B cell (primary cell): Measurements from ENCODE around the gene SLC7A6OS. TPM values are rescaled to one million over a fixed set of nuclear protein-coding genes. Genes with fewer than 3 reads are reported as not detected.

ENCODE experiments used
- ATAC-seq: fragments of 200-7000 bp; cut with Tn5 transposase; one replicate; pipeline ENCODE4 v1.10.0; 2021; ENCODE audit warnings: low read depth, mild to moderate bottlenecking, moderate number of reproducible peaks, moderate library complexity
- CTCF ChIA-PET: fragments of 350-600 bp; sonication (Branson Sonifier 250); formaldehyde crosslinking; loops from one replicate; lab custom pipeline; 2021; ENCODE audit warnings: antibody characterized with exemption, inconsistent platforms; lab: Charles Lee
- POLR2A ChIA-PET: fragments of 350-600 bp; sonication (Branson Sonifier 250); formaldehyde crosslinking; loops from one replicate; lab custom pipeline; 2021; ENCODE audit warnings: antibody characterized with exemption; lab: Charles Lee
- DNase-seq: peaks from one replicate; pipeline ENCODE4 v3.0.0; 2013
- H2AFZ ChIP-seq: 2 replicates; pipeline ENCODE4 v1.6.1; 2012; ENCODE audit warnings: mild to moderate bottlenecking, low read depth, low read length; ENCODE audit not compliant: insufficient read depth, poor library complexity, severe bottlenecking
- H3K27ac ChIP-seq, 2 donors: 1 replicate in 1 of 2; 2 replicates in 1 of 2; pipeline ENCODE4 v1.5.1; 2012 to 2013; ENCODE audit warnings: low read length in 2 of 2, mild to moderate bottlenecking in 2 of 2, moderate library complexity in 1 of 2
- H3K27me3 ChIP-seq, 4 experiments: fragments of 200-600 bp in 1 of 4; sonication (generic) in 1 of 4; replicated peaks in 1 of 4; 1 replicate in 2 of 4; 2 replicates in 2 of 4; pipeline versions ENCODE4 v1.6.1 to v1.7.0; 2013 to 2016; ENCODE audit warnings: low read length in 3 of 4, mild to moderate bottlenecking in 2 of 4, mixed read lengths in 1 of 4, moderate library complexity in 1 of 4; ENCODE audit not compliant: insufficient read depth in 4 of 4, control insufficient read depth in 3 of 4; ENCODE audit errors: control extremely low read depth in 1 of 4
- H3K36me3 ChIP-seq, 2 experiments: replicated peaks in 1 of 2; 1 replicate in 1 of 2; 2 replicates in 1 of 2; pipeline versions ENCODE4 v1.6.1 to v1.7.1; 2013; ENCODE audit warnings: low read length in 1 of 2; ENCODE audit not compliant: insufficient read depth in 2 of 2, control insufficient read depth in 1 of 2; ENCODE audit errors: control extremely low read depth in 1 of 2, extremely low read depth in 1 of 2
- H3K4me1 ChIP-seq, 2 donors: fragments of 200-600 bp in 1 of 2; sonication (generic) in 1 of 2; 1 replicate in 1 of 2; 2 replicates in 1 of 2; pipeline versions ENCODE4 v1.5.1 to v1.6.1; 2013 to 2017; ENCODE audit warnings: low read length in 2 of 2; ENCODE audit not compliant: control insufficient read depth in 2 of 2, insufficient read depth in 2 of 2
- H3K4me2 ChIP-seq: replicated peaks from 2 replicates; pipeline ENCODE3; 2012; ENCODE audit warnings: mild to moderate bottlenecking, low read depth, low read length; ENCODE audit not compliant: poor library complexity, severe bottlenecking
- H3K4me3 ChIP-seq, 5 experiments: fragments of 200-600 bp in 1 of 5; sonication (generic) in 1 of 5; 1 replicate in 3 of 5; 2 replicates in 2 of 5; pipeline versions ENCODE4 v1.5.1 to v1.7.0; 2011 to 2016; ENCODE audit warnings: low read length in 4 of 5, mild to moderate bottlenecking in 4 of 5, low read depth in 2 of 5, control low read depth in 1 of 5, moderate library complexity in 1 of 5; ENCODE audit not compliant: insufficient read depth in 1 of 5; ENCODE audit errors: control extremely low read depth in 1 of 5, extremely low read depth in 1 of 5
- H3K79me2 ChIP-seq: fragments of 200-600 bp; sonication (generic); one replicate; pipeline ENCODE4 v1.6.0; 2016; ENCODE audit warnings: low read length; ENCODE audit not compliant: control insufficient read depth, insufficient read depth
- H3K9ac ChIP-seq: fragments of 200-600 bp; sonication (generic); 2 replicates; pipeline ENCODE4 v1.6.1; 2017; ENCODE audit warnings: mild to moderate bottlenecking, low read length, moderate library complexity
- H3K9me3 ChIP-seq, 3 donors: one replicate each; pipeline versions ENCODE4 v1.6.1 to v1.7.1; 2013; ENCODE audit warnings: low read length in 2 of 3; ENCODE audit not compliant: control insufficient read depth in 2 of 3, insufficient read depth in 1 of 3; ENCODE audit errors: control extremely low read depth in 1 of 3
- H4K20me1 ChIP-seq: 2 replicates; pipeline ENCODE4 v1.6.0; 2012; ENCODE audit warnings: mild to moderate bottlenecking, low read length; ENCODE audit not compliant: insufficient read depth, control insufficient read depth, poor library complexity, severe bottlenecking
- H3K27ac Mint-ChIP-seq: one replicate; pipeline ENCODE4 v1.8.0; 2021; ENCODE audit warnings: mixed read lengths
- H3K27me3 Mint-ChIP-seq: one replicate; pipeline ENCODE4 v1.8.0; 2021; ENCODE audit warnings: mixed read lengths
- H3K4me1 Mint-ChIP-seq: one replicate; pipeline ENCODE4 v1.8.0; 2021; ENCODE audit warnings: mixed read lengths
- H3K4me3 Mint-ChIP-seq: one replicate; pipeline ENCODE4 v1.8.0; 2021; ENCODE audit warnings: mixed read lengths
- H3K9me3 Mint-ChIP-seq: one replicate; pipeline ENCODE4 v1.8.0; 2022; ENCODE audit warnings: mixed read lengths; ENCODE audit not compliant: insufficient read depth
- CTCF ChIP-seq: fragments of 200-600 bp; IDR thresholded peaks from one replicate; pipeline ENCODE4 v1.8.0; 2022; ENCODE audit warnings: antibody characterized with exemption, mild to moderate bottlenecking
- EZH2 ChIP-seq: IDR thresholded peaks from 2 replicates; pipeline ENCODE4 v1.6.1; 2012; ENCODE audit warnings: borderline replicate concordance, low read depth, mild to moderate bottlenecking, moderate library complexity, low read length; ENCODE audit not compliant: insufficient read depth, poor library complexity, severe bottlenecking
- WGBS: methylation state at CpG from one replicate; pipeline ENCODE4 v1.1.5; 2013; ENCODE audit warnings: missing lambda C conversion rate; ENCODE audit not compliant: insufficient coverage; 5-methylcytosine and 5-hydroxymethylcytosine counted together
- intact Hi-C: fragments of 100-400 bp; cut with micrococcal nuclease; formaldehyde crosslinking; loops from one replicate; pipeline ENCODE4 v1.10.0; 2022
- polyA plus RNA-seq: library from polyadenylated mRNA; depleted of rRNA; stranded (reverse); fragments of >200 nt; gene quantifications from 2 replicates; pipeline ENCODE4 v1.2.3, GENCODE V29; 2012
- total RNA-seq, 2 donors: library from RNA; stranded (reverse); fragments of 120-200 nt in 1 of 2; gene quantifications; 1 replicate in 1 of 2; 2 replicates in 1 of 2; pipeline versions ENCODE4 v1.2.3 to v1.2.4, GENCODE V29; 2013 to 2022

Gene SLC7A6OS
- total and polyA plus RNA-seq, 2 donors (not counting 1 experiment from before 2014, with no cell fraction given) = 9.9 to 54.1 TPM

DNA sequence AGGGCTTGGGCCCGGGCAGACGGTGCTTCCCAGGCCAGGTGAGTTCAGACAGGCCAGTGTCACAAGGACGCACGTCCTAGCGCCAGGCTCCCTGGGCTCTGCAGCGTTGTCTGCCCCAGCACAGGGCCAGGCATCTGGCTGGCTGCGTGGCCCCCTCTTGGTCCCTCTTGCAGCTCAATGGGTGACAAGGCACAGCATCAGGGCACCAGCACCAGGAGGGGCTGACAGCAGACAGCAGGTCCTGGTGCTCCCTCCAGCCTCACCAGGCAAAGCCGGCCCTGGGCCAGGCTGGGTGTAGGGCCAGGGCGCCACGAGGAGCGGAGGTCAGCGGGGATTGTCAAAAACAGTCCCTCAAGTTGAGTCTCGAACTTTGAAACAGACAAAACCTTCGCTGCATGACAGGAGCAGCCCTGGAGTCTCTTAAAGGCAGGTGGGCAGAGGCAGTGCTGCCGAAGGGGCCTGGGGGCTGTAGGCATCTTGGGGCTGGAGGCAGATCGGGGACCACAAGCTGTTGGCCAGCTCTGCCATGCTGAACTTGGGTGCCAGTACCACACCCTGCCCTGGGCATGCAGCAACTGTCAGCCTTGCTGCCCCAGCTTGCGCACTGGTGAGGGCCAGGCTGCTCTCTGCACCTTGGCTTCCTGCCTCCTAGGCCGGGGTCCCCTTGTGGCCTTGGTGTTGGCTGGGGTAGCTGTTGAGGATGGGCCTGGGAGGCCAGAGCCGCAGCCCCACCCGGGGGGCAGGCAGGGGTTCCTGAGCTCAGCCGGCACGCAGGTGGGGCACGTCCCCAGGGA, 48.8 kb upstream of the SLC7A6OS start:
- H3K4me1 Mint-ChIP-seq = peaks cover 21% of the 10 kb centered on the region
- Histone ChIP-seq H3K4me3 (no peak overlapping the region), H3K9ac (no peak overlapping the region), H3K4me2 (no peak overlapping the region), H3K4me1 (peaks cover 15 to 20% of the 10 kb centered on the region in 2 donors), H3K27me3 (no peaks in the 10 kb centered on the region), H4K20me1 (peaks cover 8% of the 10 kb centered on the region), H3K36me3 (peaks cover 0 to 29% of the 10 kb centered on the region in 2 experiments), H3K79me2 (no peaks in the 10 kb centered on the region), H3K9me3 (peaks cover 0 to 3% (median 0%) of the 10 kb centered on the region in 3 donors), H3K27ac (no peak overlapping the region), H2AFZ (no peak overlapping the region)
- no peaks in the 10 kb centered on the region for H3K9me3 Mint-ChIP-seq
- 90% methylated on average over 21 of the region's 23 CpGs for WGBS
- ATAC-seq (no peak), DNase-seq (no peak)
- CTCF ChIA-PET = interaction anchor here (1.4 kb wide), 1 partner anchor 151 kb away, joined by 4 read pairs; no protein-coding TSS in a partner anchor
- POLR2A ChIA-PET = no interaction called here
- H3K27ac Mint-ChIP-seq = no peak overlapping the region
- H3K27me3 Mint-ChIP-seq = no peaks in the 10 kb centered on the region
- intact Hi-C loops = no loop called here
- no peak overlapping the region for H3K4me3 Mint-ChIP-seq
- TF ChIP-seq CTCF (no peak), EZH2 (no peak)

GRCh38 chr16:68358951-68359350, 48.2 kb upstream of the SLC7A6OS start:
- H3K9me3 Mint-ChIP-seq = no peaks in the 10 kb centered on the region
- POLR2A ChIA-PET = no interaction called here
- Histone ChIP-seq H3K4me1 (peaks cover 15 to 18% of the 10 kb centered on the region in 2 donors), H4K20me1 (peaks cover 8% of the 10 kb centered on the region), H3K27me3 (no peaks in the 10 kb centered on the region), H3K9me3 (peaks cover 0 to 3% (median 0%) of the 10 kb centered on the region in 3 donors), H3K36me3 (peaks cover 0 to 34% of the 10 kb centered on the region in 2 experiments), H3K9ac (no peak overlapping the region), H3K4me3 (no peak overlapping the region), H2AFZ (no peak overlapping the region), H3K4me2 (no peak overlapping the region), H3K27ac (no peak overlapping the region), H3K79me2 (no peaks in the 10 kb centered on the region)
- peaks cover 18% of the 10 kb centered on the region for H3K4me1 Mint-ChIP-seq
- no peaks in the 10 kb centered on the region for H3K27me3 Mint-ChIP-seq
- no peak for DNase-seq
- TF ChIP-seq CTCF = no peak
- no peak for TF ChIP-seq EZH2
- no peak overlapping the region for H3K4me3 Mint-ChIP-seq
- WGBS = 97% methylated on average over 13 of the region's 13 CpGs
- intact Hi-C loops = no loop called here
- no peak for ATAC-seq
- H3K27ac Mint-ChIP-seq = no peak overlapping the region
- CTCF ChIA-PET = no interaction called here
